ENCODE results near the gene NUP133.

DNA sequence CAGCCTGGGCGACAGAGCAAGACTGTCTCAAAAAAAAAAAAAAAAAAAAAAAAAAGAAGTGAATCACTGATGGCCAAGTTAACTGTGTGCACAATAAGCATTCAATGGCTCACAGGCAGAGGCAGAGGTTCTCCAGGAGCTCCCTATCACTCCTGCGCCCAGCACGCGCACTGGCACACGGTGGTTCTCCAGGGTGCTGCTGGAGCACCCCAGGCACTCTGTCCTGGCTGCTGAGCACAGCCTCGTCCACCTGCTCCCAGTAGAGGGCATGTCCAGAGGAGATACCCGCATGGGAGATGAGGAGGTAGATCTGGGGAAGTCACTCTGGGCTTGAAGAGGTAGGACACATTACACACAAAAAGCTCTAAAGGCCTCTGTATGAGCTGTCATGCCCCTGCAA, 21.5 kb upstream of the NUP133 start:
- TF ChIP-seq, protein P1, sequence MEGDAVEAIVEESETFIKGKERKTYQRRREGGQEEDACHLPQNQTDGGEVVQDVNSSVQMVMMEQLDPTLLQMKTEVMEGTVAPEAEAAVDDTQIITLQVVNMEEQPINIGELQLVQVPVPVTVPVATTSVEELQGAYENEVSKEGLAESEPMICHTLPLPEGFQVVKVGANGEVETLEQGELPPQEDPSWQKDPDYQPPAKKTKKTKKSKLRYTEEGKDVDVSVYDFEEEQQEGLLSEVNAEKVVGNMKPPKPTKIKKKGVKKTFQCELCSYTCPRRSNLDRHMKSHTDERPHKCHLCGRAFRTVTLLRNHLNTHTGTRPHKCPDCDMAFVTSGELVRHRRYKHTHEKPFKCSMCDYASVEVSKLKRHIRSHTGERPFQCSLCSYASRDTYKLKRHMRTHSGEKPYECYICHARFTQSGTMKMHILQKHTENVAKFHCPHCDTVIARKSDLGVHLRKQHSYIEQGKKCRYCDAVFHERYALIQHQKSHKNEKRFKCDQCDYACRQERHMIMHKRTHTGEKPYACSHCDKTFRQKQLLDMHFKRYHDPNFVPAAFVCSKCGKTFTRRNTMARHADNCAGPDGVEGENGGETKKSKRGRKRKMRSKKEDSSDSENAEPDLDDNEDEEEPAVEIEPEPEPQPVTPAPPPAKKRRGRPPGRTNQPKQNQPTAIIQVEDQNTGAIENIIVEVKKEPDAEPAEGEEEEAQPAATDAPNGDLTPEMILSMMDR (IDR thresholded peaks at IDR 0.05): no peak
- no peak for TF ChIP-seq POLR2A (IDR thresholded peaks at IDR 0.05)
- no peak for TF ChIP-seq POLR2AphosphoS5 (IDR thresholded peaks at IDR 0.05; ENCODE audit: insufficient read depth in 1 of 2, low read depth in 1 of 2)

Measured in vagina (tissue), 2 donors.